GM06990 (cell line): ENCODE results near the gene AANAT.
"Not testable (repeated sequence)": the region's sequence is repeated elsewhere in the genome, so short reads cannot be mapped to it uniquely, and the experiment has no call there.

Experiments
- DNase-seq: peaks from one replicate; pipeline ENCODE4 v3.0.0-alpha.2; 2011; ENCODE audit not compliant: insufficient read length; ENCODE audit errors: extremely low read depth
- H3K27me3 ChIP-seq: replicated peaks from 2 replicates; pipeline ENCODE4 v1.6.0; 2011; ENCODE audit warnings: low read length; ENCODE audit not compliant: control insufficient read depth, insufficient read depth
- H3K36me3 ChIP-seq: 2 replicates; pipeline ENCODE4 v1.5.1; 2011; ENCODE audit warnings: low read length; ENCODE audit not compliant: control insufficient read depth, insufficient read depth
- H3K4me3 ChIP-seq: replicated peaks from 2 replicates; pipeline ENCODE4 v1.5.1; 2011; ENCODE audit warnings: low read depth, mild to moderate bottlenecking, control low read depth, low read length
- TF ChIP-seq, protein P1 (sequence below): IDR thresholded peaks from 2 replicates; pipeline ENCODE4 v1.5.1; 2011; ENCODE audit warnings: low read length, control low read depth, mild to moderate bottlenecking, inconsistent platforms; ENCODE audit not compliant: insufficient read depth, poor library complexity, severe bottlenecking

AANAT gene

DNA sequence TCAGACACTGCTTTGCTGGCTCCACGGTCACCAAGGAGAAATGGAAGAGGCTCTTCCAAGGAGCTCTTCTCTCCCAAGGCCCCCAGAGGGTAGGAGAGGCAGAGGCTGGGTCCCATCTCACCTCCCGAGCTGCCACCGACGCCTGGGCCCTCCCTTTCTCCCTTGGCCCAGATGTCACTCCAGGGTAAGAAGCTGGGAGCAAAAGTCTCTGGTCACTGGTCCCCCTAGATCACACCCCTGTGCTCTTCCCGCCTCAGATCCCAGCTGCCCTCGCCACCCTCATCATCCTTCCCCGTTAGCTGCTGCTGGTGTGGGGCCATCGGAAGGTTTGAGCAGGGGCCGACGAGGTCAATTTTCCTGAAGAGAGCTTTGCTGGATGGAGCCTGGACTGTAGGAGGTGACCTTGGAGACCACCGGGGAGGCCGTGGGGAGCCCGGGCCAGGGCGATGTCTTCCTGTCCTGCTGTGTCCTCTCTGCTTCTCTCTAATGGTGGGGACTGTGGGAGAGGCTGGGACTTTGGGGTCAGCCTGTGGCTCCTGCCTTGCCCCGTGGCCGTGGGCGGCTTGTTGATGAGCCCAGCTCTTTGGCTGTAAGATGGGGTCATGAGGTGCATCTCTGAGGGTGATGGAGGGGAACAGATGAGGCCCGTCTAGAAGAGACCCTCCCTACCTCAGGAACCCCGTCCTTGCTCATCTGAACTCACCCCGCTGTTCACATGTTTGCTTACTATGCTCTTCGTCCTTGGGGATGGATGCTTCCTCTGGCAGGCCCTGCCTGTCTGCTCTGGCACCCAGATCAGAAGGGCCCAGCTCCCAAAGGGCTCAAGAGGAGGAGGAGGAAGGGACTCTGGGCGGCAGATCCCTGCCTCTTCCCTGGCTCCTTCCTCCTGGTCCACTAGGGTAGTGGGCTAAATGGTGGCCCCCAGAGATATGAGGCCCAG lies 45.2 kb downstream of the AANAT start:
- Histone ChIP-seq H3K27me3 (no peaks in the 10 kb centered on the region), H3K36me3 (no peaks in the 10 kb centered on the region), H3K4me3 (no peak overlapping the region)
- DNase-seq = no peak
- TF ChIP-seq, protein P1, sequence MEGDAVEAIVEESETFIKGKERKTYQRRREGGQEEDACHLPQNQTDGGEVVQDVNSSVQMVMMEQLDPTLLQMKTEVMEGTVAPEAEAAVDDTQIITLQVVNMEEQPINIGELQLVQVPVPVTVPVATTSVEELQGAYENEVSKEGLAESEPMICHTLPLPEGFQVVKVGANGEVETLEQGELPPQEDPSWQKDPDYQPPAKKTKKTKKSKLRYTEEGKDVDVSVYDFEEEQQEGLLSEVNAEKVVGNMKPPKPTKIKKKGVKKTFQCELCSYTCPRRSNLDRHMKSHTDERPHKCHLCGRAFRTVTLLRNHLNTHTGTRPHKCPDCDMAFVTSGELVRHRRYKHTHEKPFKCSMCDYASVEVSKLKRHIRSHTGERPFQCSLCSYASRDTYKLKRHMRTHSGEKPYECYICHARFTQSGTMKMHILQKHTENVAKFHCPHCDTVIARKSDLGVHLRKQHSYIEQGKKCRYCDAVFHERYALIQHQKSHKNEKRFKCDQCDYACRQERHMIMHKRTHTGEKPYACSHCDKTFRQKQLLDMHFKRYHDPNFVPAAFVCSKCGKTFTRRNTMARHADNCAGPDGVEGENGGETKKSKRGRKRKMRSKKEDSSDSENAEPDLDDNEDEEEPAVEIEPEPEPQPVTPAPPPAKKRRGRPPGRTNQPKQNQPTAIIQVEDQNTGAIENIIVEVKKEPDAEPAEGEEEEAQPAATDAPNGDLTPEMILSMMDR = no peak

DNA sequence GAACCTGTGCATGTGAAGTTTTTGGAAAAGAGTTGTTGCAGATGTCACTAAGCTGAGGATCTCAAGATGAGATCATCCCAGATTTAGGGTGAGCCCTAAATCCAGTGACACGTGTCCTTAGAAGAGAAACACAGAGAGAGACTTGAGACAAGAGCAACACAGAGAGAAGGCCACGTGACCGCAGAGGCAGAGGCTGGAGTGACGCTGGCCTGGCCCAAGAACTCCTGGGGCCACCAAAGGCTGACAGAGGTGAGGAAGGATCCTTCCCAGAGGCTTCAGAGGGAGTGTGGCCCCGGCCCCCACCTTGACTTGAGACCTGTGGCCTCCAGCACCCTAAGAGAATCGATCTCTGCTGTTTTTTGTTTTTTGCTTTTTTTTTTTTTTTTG lies 45.9 kb downstream of the AANAT start:
- TF ChIP-seq, protein P1 = no peak
- Histone ChIP-seq H3K4me3 (no peak overlapping the region), H3K36me3 (no peaks in the 10 kb centered on the region), H3K27me3 (no peaks in the 10 kb centered on the region)
- DNase-seq = no peak

DNA sequence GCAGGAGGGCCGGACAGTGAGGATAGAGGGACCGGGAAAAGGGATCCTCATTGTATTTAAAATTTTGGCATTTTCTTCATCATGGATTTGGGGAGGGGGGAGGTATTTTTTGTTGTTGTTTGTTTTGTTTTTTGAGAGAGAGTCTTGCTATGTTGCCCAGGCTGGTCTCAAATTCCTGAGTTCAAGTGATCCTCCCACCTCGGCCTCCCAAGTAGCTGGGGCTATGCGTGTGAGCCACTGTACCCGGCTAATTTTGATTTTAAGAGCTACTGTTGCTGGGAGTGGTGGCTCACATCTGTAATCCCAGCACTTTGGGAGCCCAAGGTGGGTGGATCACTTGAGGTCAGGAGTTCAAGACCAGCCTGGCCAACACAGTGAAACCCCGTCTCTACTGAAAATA lies 47.0 kb downstream of the AANAT start:
- not testable (repeated sequence) for H3K27me3 ChIP-seq, DNase-seq, H3K4me3 ChIP-seq

DNA sequence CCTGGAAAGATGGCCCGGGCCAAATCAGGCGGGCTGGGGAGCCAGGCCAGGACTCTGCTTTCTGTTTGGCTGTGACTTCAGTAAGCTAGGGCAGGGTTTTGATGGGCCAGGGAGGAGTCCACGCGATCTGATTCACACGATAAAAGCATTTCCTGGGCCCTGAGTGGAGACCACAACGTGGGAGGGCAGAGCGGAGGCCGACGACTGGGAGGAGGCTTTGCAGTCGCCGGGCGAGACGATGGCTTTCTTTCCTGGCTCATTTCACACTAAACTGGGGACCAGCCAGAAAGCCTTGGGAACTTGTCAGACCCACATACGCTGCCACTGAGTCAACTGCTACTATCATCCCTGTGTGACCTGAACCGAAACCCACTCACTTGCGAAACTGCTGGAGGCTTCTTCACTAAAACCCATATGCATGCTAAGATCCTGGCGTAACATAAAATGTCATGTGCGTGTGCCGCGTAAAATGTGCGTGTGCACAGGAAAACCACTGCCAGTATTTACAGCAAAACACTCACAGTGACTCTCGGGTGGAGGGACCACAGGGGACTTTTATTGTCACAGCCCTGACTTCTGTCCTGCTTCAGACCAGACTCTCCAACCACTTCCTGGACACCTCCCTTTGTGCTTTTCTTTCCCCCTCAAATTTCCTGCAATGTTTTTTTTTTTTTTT lies 48.0 kb downstream of the AANAT start:
- Histone ChIP-seq H3K36me3 (no peaks in the 10 kb centered on the region), H3K27me3 (no peaks in the 10 kb centered on the region), H3K4me3 (no peak overlapping the region; the same call in 1 of the 2 replicates)
- TF ChIP-seq, protein P1 = no peak
- peak; percentile 73 for DNase-seq

More for the DNA sequence above, 47.0 kb downstream of the AANAT start:
- not testable (repeated sequence) for H3K36me3 ChIP-seq

DNA sequence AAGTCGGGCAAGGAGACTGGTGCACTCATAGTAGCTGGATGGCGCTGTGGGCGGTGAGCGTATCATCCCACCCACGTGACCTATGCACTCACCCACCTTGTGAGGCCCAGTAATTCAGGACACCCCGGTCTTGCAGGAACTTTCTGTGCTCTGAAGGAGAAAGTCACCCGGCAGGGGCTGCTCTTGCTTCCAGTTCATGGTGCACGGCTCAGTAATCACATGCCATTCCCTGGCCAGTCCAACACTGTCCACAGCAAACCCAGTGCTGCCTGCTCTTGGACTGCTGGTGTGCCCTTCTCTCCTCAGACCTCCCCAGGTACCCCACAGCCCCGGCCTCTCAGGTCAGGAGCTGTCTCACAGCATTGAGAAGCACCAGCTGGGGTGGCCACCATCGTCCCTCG lies 50.2 kb downstream of the AANAT start:
- TF ChIP-seq, protein P1 = no peak
- no peak for DNase-seq
- H3K4me3 ChIP-seq = no peak overlapping the region
- no peaks in the 10 kb centered on the region for H3K27me3 ChIP-seq
- H3K36me3 ChIP-seq = no peaks in the 10 kb centered on the region
